GM12892 (cell line): ENCODE data around the gene PTK7.

Experiments used
- POLR2A ChIP-seq: IDR thresholded peaks from 2 replicates; pipeline ENCODE4 v1.6.1; 2011; ENCODE audit warnings: low read depth, low read length, control low read depth
- POLR2AphosphoS5 ChIP-seq: IDR thresholded peaks from 2 replicates; pipeline ENCODE4 v1.6.1; 2011; ENCODE audit warnings: low read depth, low read length, control low read depth

DNA sequence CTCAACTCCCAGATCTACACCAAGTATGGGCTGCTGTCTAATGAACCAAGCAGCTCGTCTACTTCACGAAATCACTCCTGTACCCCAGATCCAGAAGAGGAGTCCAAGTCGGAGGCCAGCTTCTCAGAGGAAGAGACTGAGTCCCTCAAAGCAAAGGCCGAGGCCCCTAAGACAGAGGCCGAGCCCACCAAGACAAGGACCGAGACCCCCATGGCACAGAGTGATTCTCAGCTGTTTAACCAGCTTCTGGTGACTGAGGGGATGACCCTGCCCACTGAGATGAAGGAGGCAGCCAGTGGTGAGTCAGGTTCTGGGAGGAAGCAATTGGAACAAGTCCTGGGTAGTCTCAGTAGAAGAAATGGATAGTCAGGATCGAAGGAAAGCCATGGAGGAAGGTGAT is 111.7 kb downstream of the PTK7 start:
- TF ChIP-seq POLR2A, result no peak
- TF ChIP-seq POLR2AphosphoS5, result no peak
